OCI-LY3 (cell line): ENCODE data around the gene SLC35F3.
A peak's percentile ranks its signal among the peaks of the same experiment; 100 is the strongest.

ENCODE experiments used
- H2AFZ ChIP-seq: fragments of 200-600, 300-600 bp; shearing (Covaris generic); 2 replicates; pipeline ENCODE4 v1.6.0; 2014; ENCODE audit warnings: antibody characterized with exemption, low read depth, low read length
- H3K27ac ChIP-seq: fragments of 200-600, 300-600 bp; sonication (generic); 2 replicates; pipeline ENCODE4 v1.5.1; 2014; ENCODE audit warnings: mild to moderate bottlenecking, low read length, moderate library complexity, mixed read lengths
- H3K27me3 ChIP-seq: fragments of 200-600, 300-600 bp; sonication (generic); 2 replicates; pipeline ENCODE4 v1.6.1; 2014; ENCODE audit warnings: low read depth, low read length, mixed read lengths
- H3K36me3 ChIP-seq: fragments of 200-600, 300-600 bp; sonication (generic); replicated peaks from 2 replicates; pipeline ENCODE3; 2014; ENCODE audit warnings: low read depth, low read length, mixed read lengths
- H3K4me1 ChIP-seq: fragments of 300-600, 200-600 bp; sonication (generic); 2 replicates; pipeline ENCODE4 v1.6.1; 2014; ENCODE audit warnings: low read length, mixed read lengths
- H3K4me2 ChIP-seq: fragments of 200-600, 300-600 bp; sonication (generic); 2 replicates; pipeline ENCODE4 v1.6.1; 2014; ENCODE audit warnings: low read length, mixed read lengths
- H3K4me3 ChIP-seq: fragments of 300-600, 200-600 bp; sonication (generic); 2 replicates; pipeline ENCODE4 v1.5.1; 2014; ENCODE audit warnings: antibody characterized with exemption, mild to moderate bottlenecking, low read length, moderate library complexity
- H3K79me2 ChIP-seq: fragments of 300-600, 200-600 bp; shearing (Covaris generic); 2 replicates; pipeline ENCODE4 v1.6.1; 2014; ENCODE audit warnings: mild to moderate bottlenecking, low read length, mixed read lengths
- H3K9ac ChIP-seq: fragments of 300-600, 200-600 bp; shearing (Covaris generic); 2 replicates; pipeline ENCODE4 v1.6.0; 2014; ENCODE audit warnings: mild to moderate bottlenecking, low read length, moderate library complexity
- H3K9me3 ChIP-seq: fragments of 200-600, 300-600 bp; shearing (Covaris generic); 2 replicates; pipeline ENCODE4 v1.6.1; 2014; ENCODE audit warnings: low read length, mixed read lengths; ENCODE audit not compliant: insufficient read depth
- H4K20me1 ChIP-seq: fragments of 200-600, 300-600 bp; sonication (generic); 2 replicates; pipeline ENCODE4 v1.6.1; 2016; ENCODE audit warnings: low read length, mixed read lengths; ENCODE audit not compliant: insufficient read depth
- EZH2phosphoT487 ChIP-seq: fragments of 200-600 bp; shearing (Covaris generic); IDR thresholded peaks from 2 replicates; pipeline ENCODE4 v1.6.1; 2018; ENCODE audit warnings: antibody characterized with exemption, mixed run types, low read depth
- TF ChIP-seq, protein P1 (sequence below): fragments of 200-600, 300-600 bp; sonication (generic); IDR thresholded peaks from 2 replicates; pipeline ENCODE4 v1.5.1; 2014; ENCODE audit warnings: antibody characterized with exemption, low read length, low read depth

The SLC35F3 gene

DNA sequence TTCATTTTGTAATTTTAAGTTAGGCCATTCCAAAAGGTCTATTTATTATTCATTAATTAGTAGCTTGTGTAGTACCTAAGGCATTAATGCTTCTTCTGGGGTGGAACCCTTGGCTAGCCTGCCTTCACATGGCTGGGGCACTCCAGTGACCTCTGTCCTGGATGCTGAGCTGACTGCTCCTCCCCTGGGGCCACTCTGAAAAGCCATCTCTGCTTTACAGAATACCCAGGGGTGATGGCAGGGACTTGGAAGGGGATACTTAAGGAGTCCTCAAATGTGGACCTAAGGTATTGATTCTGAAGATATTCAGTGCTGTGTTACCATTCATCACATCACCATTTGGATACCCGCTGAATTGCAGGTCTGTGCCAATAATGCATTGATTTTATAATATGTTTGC is 281.0 kb downstream of the SLC35F3 start:
- no peaks in the 10 kb centered on the region for H3K9me3 ChIP-seq
- H3K27ac ChIP-seq, result no peak overlapping the region
- no peaks in the 10 kb centered on the region for H3K36me3 ChIP-seq
- no peaks in the 10 kb centered on the region for H4K20me1 ChIP-seq
- H3K79me2 ChIP-seq, result no peaks in the 10 kb centered on the region
- H3K4me2 ChIP-seq, result peak overlapping the region; percentile 44
- TF ChIP-seq, protein P1, sequence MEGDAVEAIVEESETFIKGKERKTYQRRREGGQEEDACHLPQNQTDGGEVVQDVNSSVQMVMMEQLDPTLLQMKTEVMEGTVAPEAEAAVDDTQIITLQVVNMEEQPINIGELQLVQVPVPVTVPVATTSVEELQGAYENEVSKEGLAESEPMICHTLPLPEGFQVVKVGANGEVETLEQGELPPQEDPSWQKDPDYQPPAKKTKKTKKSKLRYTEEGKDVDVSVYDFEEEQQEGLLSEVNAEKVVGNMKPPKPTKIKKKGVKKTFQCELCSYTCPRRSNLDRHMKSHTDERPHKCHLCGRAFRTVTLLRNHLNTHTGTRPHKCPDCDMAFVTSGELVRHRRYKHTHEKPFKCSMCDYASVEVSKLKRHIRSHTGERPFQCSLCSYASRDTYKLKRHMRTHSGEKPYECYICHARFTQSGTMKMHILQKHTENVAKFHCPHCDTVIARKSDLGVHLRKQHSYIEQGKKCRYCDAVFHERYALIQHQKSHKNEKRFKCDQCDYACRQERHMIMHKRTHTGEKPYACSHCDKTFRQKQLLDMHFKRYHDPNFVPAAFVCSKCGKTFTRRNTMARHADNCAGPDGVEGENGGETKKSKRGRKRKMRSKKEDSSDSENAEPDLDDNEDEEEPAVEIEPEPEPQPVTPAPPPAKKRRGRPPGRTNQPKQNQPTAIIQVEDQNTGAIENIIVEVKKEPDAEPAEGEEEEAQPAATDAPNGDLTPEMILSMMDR, result no peak
- TF ChIP-seq EZH2phosphoT487, result no peak
- peaks cover 19% of the 10 kb centered on the region for H3K27me3 ChIP-seq
- H3K4me1 ChIP-seq, result peaks cover 27% of the 10 kb centered on the region
- H3K9ac ChIP-seq, result no peak overlapping the region
- no peak overlapping the region for H3K4me3 ChIP-seq
- no peak overlapping the region for H2AFZ ChIP-seq

DNA sequence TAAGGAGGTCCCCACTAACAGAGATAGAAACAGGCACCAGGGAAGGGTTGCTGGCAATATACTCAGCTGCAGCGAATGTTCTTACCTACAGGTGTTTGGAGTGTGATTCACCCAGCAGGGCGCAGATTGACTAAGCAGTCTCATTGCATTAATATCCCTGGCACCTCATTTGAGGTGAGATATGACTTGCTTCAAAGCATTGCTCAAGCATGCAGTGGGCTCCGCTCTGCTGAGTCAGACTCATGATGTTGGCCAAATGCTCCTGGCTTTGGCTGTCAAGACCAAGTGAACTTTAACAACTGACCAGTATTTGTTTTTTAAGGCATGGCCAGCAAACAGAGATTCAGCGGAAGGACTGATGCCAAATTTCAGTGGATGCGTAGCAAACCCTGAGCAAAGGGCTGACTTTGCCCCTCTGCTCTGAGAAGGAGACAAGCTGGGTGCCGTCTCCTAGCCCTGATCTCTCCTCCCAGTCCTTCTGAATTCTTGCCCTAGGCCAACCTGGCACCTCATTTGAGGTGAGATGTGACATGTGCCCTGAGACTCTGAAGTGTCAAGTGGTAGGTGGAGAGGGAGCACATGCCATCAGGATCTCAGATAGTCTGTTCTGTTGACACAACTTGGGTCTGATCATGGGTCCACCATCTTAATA is 281.7 kb downstream of the SLC35F3 start:
- Histone ChIP-seq H2AFZ (no peak overlapping the region), H3K4me2 (peak overlapping the region; percentile 44)
- TF ChIP-seq, protein P1, result no peak

GRCh38 chr1:234188454-234188792 is 283.9 kb downstream of the SLC35F3 start:
- H3K27me3 ChIP-seq, result no peaks in the 10 kb centered on the region; the same call in none of the 2 replicates
- H2AFZ ChIP-seq, result no peak overlapping the region
- H4K20me1 ChIP-seq, result no peaks in the 10 kb centered on the region
- H3K9ac ChIP-seq, result no peak overlapping the region
- no peak overlapping the region; the same call in 1 of the 2 replicates for H3K4me2 ChIP-seq
- H3K9me3 ChIP-seq, result no peaks in the 10 kb centered on the region
- no peak overlapping the region for H3K27ac ChIP-seq
- H3K36me3 ChIP-seq, result no peaks in the 10 kb centered on the region
- H3K4me1 ChIP-seq, result peaks cover 27% of the 10 kb centered on the region
- no peaks in the 10 kb centered on the region for H3K79me2 ChIP-seq
- TF ChIP-seq, protein P1, result peak; percentile 55
- TF ChIP-seq EZH2phosphoT487, result no peak
- no peak overlapping the region for H3K4me3 ChIP-seq

More for the DNA sequence above, 281.7 kb downstream of the SLC35F3 start:
- Histone ChIP-seq H3K27ac (no peak overlapping the region), H3K4me1 (peaks cover 27% of the 10 kb centered on the region), H3K9me3 (no peaks in the 10 kb centered on the region), H3K79me2 (no peaks in the 10 kb centered on the region), H3K36me3 (no peaks in the 10 kb centered on the region), H3K27me3 (peaks cover 14% of the 10 kb centered on the region), H3K4me3 (no peak overlapping the region), H3K9ac (no peak overlapping the region), H4K20me1 (no peaks in the 10 kb centered on the region)

- no peak overlapping the region for H3K9ac ChIP-seq
- peaks cover 3% of the 10 kb centered on the region; the same call in 1 of the 2 replicates for H3K4me1 ChIP-seq
- H4K20me1 ChIP-seq, result no peaks in the 10 kb centered on the region
- no peak overlapping the region for H2AFZ ChIP-seq
- no peak overlapping the region for H3K27ac ChIP-seq
- no peaks in the 10 kb centered on the region for H3K36me3 ChIP-seq
- H3K79me2 ChIP-seq, result no peaks in the 10 kb centered on the region
- H3K27me3 ChIP-seq, result peaks cover 40% of the 10 kb centered on the region
- TF ChIP-seq, protein P1, result no peak
- TF ChIP-seq EZH2phosphoT487, result no peak
- H3K9me3 ChIP-seq, result no peaks in the 10 kb centered on the region
- no peak overlapping the region for H3K4me2 ChIP-seq
- no peak overlapping the region for H3K4me3 ChIP-seq
Measured at GRCh38 chr1:234197839-234198238, 293.4 kb downstream of the SLC35F3 start.
